HG03354 (cell line): ENCODE data around the gene C1QTNF5.

Experiments
- ATAC-seq: cut with Tn5 transposase; IDR thresholded peaks from one replicate; pipeline ENCODE4 v1.9.1; 2021; ENCODE audit warnings: mild to moderate bottlenecking; ENCODE audit not compliant: unreplicated experiment, poor library complexity, severe bottlenecking

C1QTNF5 gene

DNA sequence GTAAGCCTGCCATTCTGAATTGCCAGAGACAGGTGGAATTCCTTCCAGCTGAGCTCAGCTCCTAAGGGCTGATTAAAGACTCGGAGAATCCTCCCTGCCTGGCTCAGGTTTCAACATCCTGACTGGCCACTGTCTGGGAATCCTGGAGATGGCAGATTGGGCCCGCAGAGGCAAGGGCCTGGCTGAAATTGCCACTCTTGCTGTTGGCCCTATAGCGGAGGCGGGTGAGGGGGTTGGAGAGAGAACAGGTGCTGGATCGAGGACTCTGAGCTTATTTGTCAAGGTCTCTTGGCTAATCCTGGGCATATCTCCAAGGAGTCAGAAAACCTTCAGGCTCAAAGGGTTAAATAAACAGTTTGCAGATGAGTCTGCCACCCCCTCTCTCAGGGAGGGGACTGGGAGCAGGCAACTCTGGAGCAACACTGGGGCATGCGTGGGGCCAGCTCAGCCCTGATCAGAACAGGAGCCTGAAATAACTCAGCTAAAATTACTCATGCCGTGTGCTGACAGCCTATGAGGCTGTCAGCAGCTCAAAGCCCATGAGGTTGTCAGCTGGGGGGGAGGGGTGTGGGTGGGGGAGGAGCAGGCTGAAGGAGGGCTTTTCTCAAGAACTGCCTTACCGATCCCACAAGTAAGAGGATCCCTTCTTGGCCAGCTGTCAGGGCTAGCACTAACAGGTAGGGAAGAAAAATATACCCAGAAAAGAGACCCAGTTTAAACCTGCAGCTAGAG, 20.5 kb upstream of the C1QTNF5 start:
- no peak for ATAC-seq

DNA sequence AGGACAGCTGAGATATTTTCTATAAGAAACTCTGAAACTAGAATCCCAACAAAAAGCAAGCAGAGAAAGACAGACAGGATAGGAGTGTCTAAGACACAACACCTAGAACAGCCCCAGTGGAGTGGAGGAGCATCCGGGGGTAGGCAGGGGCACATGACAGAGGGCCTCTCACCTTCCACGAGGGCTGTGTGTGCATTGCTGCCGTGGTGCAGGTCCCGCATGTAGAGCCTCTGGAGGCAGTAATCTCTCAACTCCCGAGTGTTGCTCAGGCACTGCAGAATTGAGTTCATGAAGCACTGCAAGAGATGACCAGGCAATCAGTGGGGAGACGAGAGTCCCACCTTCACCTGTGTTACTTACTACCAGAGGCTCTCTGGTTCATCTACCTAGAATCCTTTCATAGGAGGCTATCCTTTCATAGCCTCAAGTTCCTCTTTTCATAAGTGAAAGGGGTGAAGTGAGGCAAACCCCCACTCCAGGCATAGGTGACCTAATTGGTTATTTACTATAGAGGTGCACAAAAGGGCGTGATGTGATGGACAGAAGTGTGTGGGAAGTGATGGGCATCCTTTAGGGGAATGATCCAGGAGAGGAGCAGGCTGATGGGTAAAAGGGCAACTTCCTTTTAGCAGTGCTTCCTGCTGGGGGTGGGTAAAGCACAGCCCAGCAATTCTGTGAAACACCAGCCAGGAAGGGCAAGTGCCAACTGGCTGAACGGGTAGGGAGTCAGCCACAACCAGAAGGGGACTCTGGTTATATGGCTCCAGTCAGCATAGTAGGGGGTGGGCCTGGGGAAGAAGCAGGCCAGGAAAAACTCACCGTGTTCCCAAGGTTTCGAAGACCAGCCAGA, 18.9 kb upstream of the C1QTNF5 start:
- no peak for ATAC-seq

DNA sequence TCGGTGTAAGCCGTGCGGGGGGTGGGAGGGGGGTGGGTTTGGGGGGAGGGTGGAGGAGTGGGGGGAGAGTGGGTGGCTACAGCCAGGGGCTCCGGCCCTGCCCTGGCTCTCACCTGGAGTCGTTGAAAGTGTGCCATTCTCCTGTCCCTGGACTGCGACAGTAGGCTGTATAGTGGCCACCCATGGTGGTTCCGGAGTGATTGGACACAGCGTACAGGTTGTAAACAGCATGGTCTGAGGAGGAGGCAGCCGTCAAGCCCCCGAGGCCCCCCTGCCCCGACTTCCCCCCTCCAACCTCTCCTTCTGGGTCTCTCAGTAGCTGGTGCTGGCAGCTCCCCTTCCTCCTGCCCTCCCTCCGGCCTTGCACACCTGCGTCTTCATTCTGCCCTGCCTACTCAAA, 16.4 kb upstream of the C1QTNF5 start:
- ATAC-seq = no peak

DNA sequence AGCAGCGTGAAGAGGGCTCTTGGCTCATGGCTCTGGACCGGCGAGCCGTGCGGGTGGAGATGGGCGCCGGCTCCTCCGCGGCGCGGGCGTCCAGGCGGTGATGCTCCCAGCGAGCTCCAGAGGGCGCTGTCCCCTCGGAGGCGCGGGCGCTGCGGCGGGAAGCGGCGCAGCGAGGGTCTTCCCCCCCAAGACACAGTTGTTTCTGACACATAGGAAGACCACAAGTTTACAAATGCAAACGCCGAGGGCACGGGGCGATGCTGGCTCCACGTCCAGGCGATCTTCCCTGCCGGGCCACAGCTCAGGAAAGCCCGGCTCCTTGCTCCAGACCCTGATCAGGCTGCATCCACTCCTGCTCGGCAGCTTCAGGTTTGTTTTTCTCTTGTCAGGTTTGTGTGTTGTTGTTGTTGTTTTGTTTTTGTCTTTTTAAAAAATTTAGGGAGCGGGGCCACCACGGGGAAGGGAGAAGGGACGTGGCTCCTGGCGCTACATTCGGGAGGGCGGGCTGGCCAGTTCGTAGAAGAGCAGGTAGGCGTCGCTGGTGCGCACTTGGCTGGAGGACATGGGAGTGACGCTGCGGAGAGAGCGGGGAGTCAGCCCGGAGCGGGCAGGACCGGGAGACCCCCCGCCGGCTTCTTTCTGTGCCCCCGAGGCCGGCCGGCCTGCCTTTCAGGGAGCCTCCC, 15.8 kb upstream of the C1QTNF5 start:
- peak; percentile 85 for ATAC-seq

GRCh38 chr11:119355091-119355843, 14.6 kb upstream of the C1QTNF5 start:
- ATAC-seq = no peak

DNA sequence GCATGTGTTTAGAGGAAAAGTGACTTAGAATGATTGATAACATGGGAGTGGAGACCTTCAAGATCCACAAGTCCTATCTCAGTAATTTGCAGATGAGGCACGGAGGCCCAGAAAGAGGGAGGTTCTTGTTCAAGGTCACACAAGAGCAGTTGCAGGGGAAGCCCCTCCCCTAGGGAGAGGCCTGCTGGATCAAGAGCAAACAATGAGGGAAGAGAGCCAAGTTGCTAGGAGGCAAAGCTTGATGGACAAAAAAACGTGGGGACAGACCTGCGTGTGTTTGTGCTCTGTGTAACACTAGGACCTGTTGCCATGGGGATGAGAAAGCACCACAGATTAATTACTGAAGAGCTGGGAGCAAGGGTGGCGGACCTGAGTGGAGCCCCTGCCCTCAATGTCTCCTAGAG, 12.2 kb upstream of the C1QTNF5 start:
- ATAC-seq = no peak

GRCh38 chr11:119351232-119351631, 10.5 kb upstream of the C1QTNF5 start:
- ATAC-seq = no peak

DNA sequence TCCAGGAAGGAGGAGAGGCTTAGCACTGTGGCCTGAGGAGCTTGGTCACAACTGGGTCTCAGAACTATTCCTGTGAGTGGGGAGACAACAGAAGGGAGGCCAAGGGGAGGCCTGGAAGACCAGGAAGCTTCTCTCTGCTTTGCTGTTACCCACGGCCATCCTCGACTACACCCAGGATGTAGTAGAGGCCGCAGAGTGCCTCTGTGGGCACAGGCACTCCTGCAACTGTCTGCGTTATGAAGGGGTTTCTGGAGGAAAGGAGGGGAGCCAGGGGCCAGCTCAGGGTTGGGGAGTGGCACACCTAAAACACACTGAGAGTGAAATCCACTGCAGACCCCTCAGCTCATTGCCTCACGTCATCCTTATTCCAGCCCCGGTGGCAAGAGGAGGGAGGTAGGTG, 9.6 kb upstream of the C1QTNF5 start:
- no peak for ATAC-seq

- ATAC-seq = no peak
These were observed 7.4 kb upstream of the C1QTNF5 start for GRCh38 chr11:119347940-119348605.

- no peak for ATAC-seq
These were observed 6.6 kb upstream of the C1QTNF5 start for GRCh38 chr11:119347242-119347641.

DNA sequence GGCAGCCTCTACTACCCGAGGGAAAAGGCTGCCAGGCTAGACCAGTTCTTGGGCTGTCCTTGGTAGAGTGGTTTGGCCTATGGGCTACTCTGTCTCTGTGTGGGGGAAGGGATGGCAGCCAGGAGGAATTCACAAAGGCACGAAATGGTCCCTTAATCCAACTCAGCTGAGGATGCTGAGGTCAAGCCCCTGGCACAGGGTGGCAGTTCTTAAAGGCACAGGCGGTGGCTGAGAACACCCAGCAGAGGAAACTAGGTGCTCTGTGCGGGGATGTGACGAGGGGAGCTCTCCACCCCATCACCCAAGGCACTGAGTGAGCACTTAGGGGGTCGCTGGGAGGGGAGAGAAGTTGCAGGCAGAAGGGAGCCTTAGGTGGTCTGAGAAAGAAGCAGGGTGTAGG, 5.9 kb upstream of the C1QTNF5 start, which contains the start of gene MFRP:
TSS of gene MFRP (minus strand) at position 101 of the 400 bp plus-strand sequence. CDS start 192 bp downstream, outside the sequence.
- ATAC-seq = no peak

- ATAC-seq = no peak
These were observed 5.0 kb upstream of the C1QTNF5 start for GRCh38 chr11:119345685-119346084.

- no peak for ATAC-seq
These were observed 3.8 kb upstream of the C1QTNF5 start for GRCh38 chr11:119344291-119345010.

GRCh38 chr11:119343726-119344125, 3.0 kb upstream of the C1QTNF5 start:
- ATAC-seq = no peak

DNA sequence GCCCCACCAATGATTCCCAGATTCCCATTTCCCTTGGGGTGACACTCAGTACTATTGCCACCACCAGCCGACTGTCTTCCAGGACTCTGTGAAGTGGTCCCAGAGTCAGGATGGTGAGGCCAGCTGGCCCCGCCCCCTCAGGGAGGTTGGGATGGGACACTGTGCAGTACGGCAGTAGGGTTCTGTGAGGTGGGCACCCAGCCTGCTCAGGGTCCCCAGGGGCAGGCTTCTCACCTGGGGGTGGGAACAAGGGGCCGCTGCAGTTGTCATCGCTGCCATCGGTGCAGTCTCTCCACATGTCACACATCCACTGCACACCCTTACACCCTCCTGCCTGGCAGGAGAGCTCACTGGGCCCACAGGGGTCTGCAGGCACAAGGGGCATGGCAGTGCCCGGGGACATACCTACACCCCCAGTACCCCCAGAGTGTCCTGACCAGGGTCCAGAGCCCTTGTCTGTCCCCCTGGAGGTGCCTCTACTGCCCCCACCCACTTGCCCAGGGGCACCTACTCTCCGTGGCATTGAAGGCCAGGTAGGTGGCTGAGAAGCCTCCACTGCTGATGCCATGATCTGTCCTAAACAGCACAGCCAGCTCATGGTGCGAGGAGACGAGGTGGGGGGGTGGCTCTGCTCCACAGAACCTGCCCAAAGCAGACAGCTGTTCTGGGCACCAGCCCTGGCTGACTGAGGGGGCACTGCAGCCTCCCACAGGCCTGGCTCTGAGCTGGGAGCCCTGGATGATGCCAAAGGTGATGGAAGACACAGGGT, 1.9 kb upstream of the C1QTNF5 start:
- ATAC-seq = no peak

- no peak for ATAC-seq
These were observed 1.3 kb upstream of the C1QTNF5 start for GRCh38 chr11:119342023-119342300.

DNA sequence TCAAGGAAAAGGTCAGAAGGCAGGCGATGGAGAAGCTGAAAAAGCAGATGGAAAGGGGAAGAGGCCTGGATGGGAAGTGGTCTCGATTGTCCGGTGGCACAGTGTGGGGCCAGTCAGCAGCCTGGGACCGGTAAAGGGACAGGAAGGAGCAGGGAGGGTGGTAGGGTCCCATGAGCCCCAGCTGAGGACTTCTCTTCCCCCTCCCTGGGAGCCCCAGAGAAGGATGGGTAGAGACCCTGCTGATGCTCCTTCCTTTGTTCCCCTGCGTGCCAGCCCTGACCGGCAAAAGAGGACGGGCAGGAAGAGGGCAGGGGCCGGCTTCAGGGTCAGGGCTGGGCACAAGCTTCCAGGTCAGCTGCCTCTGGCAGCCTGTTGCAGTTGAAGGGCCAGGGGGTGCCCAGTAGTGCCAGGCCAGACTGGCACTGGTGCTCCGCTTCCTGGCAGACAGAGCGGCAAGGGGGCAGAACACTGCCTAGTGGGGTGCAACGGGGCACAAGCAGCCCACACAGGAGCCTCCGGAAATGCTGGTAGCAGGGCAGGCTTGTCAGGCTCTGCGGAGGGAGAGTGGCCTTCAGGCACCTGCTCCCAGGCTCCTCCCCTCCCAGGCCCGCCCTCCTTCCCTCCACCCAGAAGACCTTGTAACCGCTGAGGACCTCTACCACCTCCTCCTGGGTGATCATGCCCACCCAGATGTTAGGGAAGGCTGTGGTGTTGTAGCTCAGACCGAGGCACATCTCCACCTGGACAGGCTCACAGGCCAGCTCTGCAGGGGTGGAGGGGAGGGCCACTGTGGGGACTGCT, 739 bp upstream of the C1QTNF5 start:
- no peak for ATAC-seq
